Iris pigment epithelial cell (primary cell): ENCODE data around the gene RASGRF1.
A peak's percentile ranks its signal among the peaks of the same experiment; 100 is the strongest.
"Not testable (repeated sequence)": the region's sequence is repeated elsewhere in the genome, so short reads cannot be mapped to it uniquely, and the experiment has no call there.

Source experiments
- DNase-seq: peaks from one replicate; pipeline ENCODE4 v3.0.0-alpha.2; 2011; ENCODE audit warnings: low read depth

Gene RASGRF1

DNA sequence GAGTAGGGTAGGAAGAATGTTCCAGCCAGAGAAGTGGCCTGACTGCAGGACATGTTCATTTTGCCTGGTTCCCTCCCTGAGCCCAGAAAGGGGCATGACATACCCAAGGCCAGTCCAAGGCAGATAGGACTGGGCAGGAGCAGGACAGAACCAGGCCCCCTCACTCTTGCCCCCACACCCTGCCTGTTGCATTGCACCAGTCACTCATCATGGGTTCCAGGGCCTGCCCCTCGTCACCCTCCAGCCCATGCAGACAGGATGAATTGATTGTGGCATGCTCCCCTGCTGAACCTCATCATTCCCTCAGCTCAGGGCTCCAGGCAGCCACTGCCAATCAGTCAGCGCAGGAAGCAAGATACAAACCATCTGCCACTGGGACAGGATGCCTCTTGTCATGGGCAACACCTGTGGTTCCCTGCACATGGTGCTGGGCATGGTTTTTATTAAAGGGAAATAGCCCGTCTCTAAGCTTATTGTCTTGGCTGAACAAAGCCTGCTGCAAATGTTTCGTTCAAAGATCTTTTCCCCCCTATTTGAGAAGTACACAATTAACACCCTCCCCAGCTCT, 48.9 kb downstream of the RASGRF1 start:
- DNase-seq: no peak

DNA sequence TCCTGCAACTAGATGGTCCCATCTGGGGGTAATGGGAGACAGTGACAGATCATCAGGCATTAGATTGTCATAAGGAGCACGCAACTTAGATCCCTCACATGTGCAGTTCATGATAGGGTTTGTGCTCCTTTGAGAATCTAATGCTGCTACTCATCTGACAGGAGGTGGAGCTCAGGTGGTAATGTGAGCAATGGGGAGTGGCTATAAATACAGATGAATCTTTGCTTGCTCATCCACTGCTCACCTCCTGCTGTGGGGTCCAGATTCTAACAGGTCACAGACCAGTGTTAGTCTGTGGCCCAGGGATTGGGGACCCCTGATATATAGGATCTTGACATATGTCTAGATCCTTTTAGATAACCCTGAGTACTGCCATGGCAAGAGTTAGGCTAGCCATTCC, 52.7 kb downstream of the RASGRF1 start:
- no peak for DNase-seq

- no peak for DNase-seq
Observed at GRCh38 chr15:79036323-79036722, 54.3 kb downstream of the RASGRF1 start.

GRCh38 chr15:79035814-79036213, 54.8 kb downstream of the RASGRF1 start:
- no peak for DNase-seq

DNA sequence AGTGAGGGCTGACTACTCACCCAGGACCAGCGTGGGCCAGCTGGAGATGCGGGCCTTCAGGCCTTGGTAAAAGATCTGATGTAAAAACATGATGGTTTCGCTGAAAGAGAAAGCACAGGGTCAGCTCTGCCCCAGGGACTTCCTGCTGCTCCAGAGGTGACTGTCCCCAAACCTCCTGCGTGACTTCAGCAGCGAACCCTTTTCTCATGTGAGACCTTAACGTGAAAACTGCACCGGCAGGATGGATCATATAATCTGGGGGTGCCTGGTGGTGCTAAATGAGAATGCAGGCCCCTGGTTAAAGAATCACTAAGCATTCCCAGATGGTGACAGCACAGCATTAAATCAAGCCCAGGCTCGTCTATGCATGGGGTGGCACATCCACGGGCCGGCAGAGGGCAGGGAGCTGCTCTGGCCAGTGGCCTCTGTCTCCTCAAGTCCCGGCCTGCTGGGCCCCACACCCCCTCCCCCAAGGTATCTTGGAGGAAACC, 55.4 kb downstream of the RASGRF1 start:
- peak; percentile 7 for DNase-seq

DNA sequence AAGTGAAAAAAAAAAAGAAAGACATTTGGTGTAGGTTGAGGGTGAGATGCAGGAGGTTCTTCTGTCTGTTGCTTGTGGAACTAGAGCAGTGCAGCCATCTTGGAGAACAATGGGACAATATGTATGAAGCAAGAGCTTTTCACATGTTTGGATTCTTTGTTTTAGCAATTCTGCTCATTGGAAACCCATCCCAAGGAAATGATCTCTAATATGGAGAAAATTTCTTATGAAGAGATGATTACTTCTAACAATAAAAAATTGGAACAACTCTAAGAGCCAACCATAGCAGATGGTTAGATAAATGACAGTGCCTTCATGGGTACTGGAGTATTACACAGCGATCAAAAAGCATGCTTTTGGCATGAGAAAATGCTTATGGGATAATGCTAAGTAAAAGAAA, 56.3 kb downstream of the RASGRF1 start:
- no peak for DNase-seq

DNA sequence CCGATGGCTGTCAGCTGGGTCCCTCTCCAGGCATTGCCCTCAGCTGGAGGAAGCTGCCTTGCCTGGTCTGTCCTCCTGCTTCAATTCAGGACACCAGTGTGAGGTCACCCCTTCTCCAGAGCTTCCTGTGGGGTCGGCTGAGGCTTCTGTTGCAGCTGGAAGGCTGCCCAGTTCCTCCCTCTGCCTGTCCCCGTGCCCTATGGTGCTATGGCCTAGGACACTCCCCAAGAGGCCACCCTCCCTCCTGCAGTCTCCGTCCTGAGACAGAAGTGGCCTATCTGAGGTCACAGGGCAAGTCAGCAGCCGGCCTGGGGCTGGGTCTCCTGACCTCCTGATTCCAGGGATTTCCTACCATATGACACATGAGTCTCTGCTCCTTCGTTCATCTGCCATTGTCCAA, 57.9 kb downstream of the RASGRF1 start:
- no peak for DNase-seq

DNA sequence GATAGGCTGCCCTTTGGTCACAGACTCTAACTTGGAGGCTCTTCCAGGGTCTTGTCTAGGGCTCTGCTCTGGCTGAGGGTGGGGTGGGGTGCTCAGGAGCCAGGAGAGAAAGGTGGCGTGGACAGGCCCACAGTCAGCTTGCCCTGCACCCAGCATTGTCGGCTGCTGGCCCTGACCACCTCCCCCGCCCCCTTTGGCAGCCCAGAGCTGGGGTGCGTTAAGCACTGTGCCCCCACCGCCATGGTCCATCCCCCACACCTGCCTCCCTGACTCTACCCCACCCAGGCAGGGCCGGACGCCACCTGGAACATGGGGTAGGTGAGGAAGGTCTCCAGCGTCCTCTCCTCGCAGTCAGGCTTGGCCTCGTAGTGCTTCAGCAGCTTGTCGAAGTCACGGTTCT, 58.8 kb downstream of the RASGRF1 start:
- DNase-seq: no peak

GRCh38 chr15:79031201-79031600, 59.4 kb downstream of the RASGRF1 start:
- no peak for DNase-seq

DNA sequence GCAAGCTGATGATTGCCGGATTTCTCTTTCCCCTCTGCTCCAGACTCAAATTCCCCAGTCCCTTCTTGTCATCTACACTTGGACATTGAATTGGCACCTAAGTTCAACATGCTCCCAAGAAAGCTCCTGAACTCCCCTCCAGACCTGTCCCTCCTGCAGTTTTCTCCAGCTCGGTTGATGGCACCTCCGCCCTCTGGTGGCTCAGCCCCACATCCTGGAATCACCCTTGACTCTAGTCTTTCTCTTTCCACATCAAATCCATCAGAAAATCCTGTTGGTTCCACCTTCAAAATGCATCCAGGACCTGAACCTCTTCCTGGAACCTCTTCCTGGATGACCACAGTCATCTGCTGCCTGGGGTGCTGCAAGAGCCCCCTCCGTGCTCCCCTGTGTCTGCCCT, 60.1 kb downstream of the RASGRF1 start:
- DNase-seq: no peak

- peak; percentile 25 for DNase-seq
Observed at GRCh38 chr15:79028411-79028964, 62.1 kb downstream of the RASGRF1 start.

GRCh38 chr15:79027532-79028410, 62.8 kb downstream of the RASGRF1 start:
- no peak for DNase-seq

GRCh38 chr15:79025802-79026201, 64.8 kb downstream of the RASGRF1 start:
- DNase-seq: no peak

DNA sequence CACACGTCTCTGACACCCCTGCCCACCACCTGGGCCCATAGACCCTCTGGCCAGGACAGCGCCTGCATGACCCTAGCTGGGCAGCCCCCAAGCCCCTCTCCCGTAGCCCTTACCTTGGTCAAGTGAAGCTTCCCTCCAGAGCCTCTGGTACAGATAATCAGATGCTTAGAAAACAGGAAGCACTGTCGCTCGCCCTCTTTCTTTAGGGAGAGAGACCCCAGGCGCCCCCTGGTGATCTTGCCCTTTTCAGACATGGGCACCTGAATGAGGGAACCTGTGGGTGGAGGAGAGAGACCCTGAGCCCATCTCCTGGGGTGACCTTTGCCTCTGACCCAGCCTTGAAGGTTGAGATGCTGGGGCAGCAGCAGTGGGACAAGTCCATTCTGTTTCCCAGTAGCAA, 65.4 kb downstream of the RASGRF1 start:
- no peak for DNase-seq

- DNase-seq: not testable (repeated sequence)
Observed at GRCh38 chr15:79024493-79024892, 66.1 kb downstream of the RASGRF1 start.

DNA sequence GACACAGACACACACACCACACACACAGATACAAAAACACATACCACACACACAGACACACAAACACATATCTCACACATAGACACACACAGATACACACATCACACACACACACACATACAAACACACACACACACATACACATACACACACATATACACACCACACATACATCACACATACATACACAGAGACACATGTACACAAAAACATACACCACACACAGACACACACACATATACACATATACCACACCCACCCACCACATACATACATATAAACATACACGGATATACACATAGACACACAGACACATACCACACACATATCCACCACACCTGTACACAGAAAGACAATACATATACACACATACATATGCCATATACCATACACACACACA, 66.7 kb downstream of the RASGRF1 start:
- no peak for DNase-seq

GRCh38 chr15:79023546-79023890, 67.1 kb downstream of the RASGRF1 start:
- DNase-seq: no peak

- no peak for DNase-seq
Observed at GRCh38 chr15:79018960-79019359, 71.6 kb downstream of the RASGRF1 start.

DNA sequence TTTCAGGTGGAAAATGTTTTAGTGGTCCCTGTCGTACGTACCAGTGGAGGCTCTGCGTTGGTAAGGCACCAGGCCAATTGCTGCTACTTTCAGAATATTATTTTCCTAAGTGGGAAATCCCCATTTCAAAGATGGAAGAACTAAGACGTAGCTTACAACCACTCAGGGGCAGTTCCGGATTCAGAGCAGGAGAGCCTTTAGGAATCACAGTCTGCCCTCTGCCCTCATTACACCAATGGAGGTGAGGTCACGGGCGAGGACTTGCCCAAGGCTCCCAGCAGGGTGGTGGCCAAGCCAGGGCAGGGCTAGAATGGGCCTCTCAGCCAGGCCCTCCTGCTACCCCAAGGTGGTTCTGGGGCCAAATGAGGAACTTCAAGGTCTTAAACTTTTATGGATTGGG, 72.6 kb downstream of the RASGRF1 start:
- no peak for DNase-seq

DNA sequence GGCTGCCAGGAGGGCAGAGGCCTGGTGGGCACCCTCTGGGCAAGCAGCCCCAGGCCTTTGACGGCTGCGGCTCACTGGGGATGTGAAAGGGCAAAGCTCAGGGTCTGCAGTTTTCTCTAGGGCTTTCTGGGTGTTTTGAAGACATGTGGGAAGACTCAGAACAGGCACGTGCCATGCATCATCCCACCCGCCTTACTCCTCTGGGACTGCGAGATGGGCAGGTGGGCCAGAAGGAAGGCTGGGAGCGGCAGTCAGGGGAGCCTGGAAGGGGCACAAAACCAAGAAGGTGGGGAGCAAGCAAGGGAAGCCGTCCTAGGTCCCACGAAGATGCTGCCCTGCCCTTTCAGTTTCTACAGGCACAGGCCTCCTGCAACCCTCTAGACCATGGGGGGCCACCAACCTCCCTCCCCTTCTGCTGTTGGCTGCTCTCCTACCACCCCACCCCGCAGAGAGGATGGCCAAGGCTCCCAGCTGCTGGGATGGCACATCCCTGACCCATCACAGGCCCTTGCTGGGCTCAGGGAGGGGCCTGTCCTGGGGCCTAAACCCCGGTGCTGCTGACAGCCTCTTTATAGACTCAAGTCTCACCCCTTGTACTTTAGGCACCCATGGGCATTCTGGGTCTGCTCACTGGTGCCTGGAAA, 73.9 kb downstream of the RASGRF1 start:
- no peak for DNase-seq

GRCh38 chr15:79015416-79015815, 75.2 kb downstream of the RASGRF1 start:
- DNase-seq: no peak

DNA sequence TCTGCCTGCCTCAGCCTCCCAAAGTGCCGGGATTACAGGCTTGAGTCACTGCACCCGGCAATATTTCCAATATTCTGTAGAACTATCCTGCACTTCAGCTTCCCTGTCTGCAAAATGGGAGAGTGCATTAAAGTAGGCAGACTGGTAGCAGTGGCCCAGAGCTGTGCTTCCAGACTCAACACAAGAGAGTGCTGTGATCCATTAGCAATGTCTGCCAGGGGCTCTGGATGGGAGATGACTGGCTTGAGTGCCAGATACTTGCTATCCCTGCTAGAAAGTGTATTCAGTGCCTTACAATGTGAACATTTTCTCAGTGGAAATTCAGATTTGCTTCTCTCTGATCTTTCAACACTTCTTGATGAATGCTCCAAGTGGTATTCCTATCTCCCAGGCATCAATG, 80.3 kb downstream of the RASGRF1 start:
- no peak for DNase-seq

GRCh38 chr15:79009379-79009778, 81.2 kb downstream of the RASGRF1 start:
- DNase-seq: no peak
